GM23338 (cell line): ENCODE measurements around the gene PCSK2. TPM values are rescaled to one million over a fixed set of nuclear protein-coding genes. Genes with fewer than 3 reads are reported as not detected.

Source experiments
- ATAC-seq: fragments of 200-7000 bp; cut with Tn5 transposase; 3 replicates; pipeline ENCODE4 v1.9.1; 2020
- DNase-seq: peaks from one replicate; pipeline ENCODE4 v3.0.0-alpha.2; 2015; ENCODE audit warnings: low spot score
- H2AFZ ChIP-seq: fragments of 200-600 bp; sonication (generic); 2 replicates; pipeline ENCODE4 v1.8.0; 2016; ENCODE audit warnings: antibody characterized with exemption, mild to moderate bottlenecking, moderate library complexity
- H3F3A ChIP-seq: fragments of 200-600 bp; sonication (generic); replicated peaks from 2 replicates; pipeline ENCODE4 v1.8.0; 2017; ENCODE audit warnings: antibody characterized with exemption, mixed run types, low read depth
- H3K27ac ChIP-seq: fragments of 200-600 bp; sonication (generic); 2 replicates; pipeline ENCODE4 v1.6.1; 2016; ENCODE audit warnings: low read depth
- H3K27me3 ChIP-seq: fragments of 200-600 bp; sonication (generic); 2 replicates; pipeline ENCODE4 v1.8.0; 2016; ENCODE audit warnings: mild to moderate bottlenecking, mixed run types, moderate library complexity; ENCODE audit not compliant: insufficient read depth
- H3K36me3 ChIP-seq: fragments of 200-600 bp; sonication (generic); 2 replicates; pipeline ENCODE4 v1.8.0; 2016; ENCODE audit warnings: mild to moderate bottlenecking; ENCODE audit not compliant: insufficient read depth
- H3K4me1 ChIP-seq: fragments of 200-600 bp; sonication (generic); 2 replicates; pipeline ENCODE4 v1.8.0; 2016; ENCODE audit warnings: mild to moderate bottlenecking, moderate library complexity; ENCODE audit not compliant: insufficient read depth
- H3K4me2 ChIP-seq: fragments of 200-600 bp; sonication (generic); 2 replicates; pipeline ENCODE4 v1.7.1; 2017; ENCODE audit warnings: mixed run types
- H3K4me3 ChIP-seq: fragments of 200-600 bp; sonication (generic); 2 replicates; pipeline ENCODE4 v1.6.1; 2016; ENCODE audit warnings: mixed run types
- H3K79me2 ChIP-seq: fragments of 200-600 bp; sonication (generic); replicated peaks from 2 replicates; pipeline ENCODE4 v1.8.0; 2017; ENCODE audit warnings: mild to moderate bottlenecking; ENCODE audit not compliant: insufficient read depth
- H3K9me2 ChIP-seq: fragments of 200-600 bp; sonication (generic); 2 replicates; pipeline ENCODE4 v1.8.0; 2017; ENCODE audit not compliant: insufficient read depth
- H4K20me1 ChIP-seq: fragments of 200-600 bp; sonication (generic); replicated peaks from 2 replicates; pipeline ENCODE4 v1.8.0; 2017; ENCODE audit warnings: mild to moderate bottlenecking; ENCODE audit not compliant: insufficient read depth
- H3K27ac Mint-ChIP-seq: 2 replicates; pipeline ENCODE4 v1.8.0; 2020; ENCODE audit warnings: inconsistent platforms, mild to moderate bottlenecking, moderate library complexity, mixed read lengths
- H3K27me3 Mint-ChIP-seq: 3 replicates; pipeline ENCODE4 v1.8.0; 2022; ENCODE audit warnings: low read depth, mild to moderate bottlenecking, moderate library complexity, mixed read lengths, inconsistent platforms; ENCODE audit not compliant: insufficient read depth, poor library complexity
- H3K36me3 Mint-ChIP-seq: 3 replicates; pipeline ENCODE4 v1.8.0; 2021; ENCODE audit warnings: low read depth, mild to moderate bottlenecking, inconsistent platforms, moderate library complexity, mixed read lengths
- H3K4me1 Mint-ChIP-seq: 3 replicates; pipeline ENCODE4 v1.8.0; 2020; ENCODE audit warnings: mild to moderate bottlenecking, inconsistent platforms, mixed read lengths
- H3K4me3 Mint-ChIP-seq: 3 replicates; pipeline ENCODE4 v1.8.0; 2021; ENCODE audit warnings: moderate library complexity, mild to moderate bottlenecking, inconsistent platforms, mixed read lengths
- H3K9me3 Mint-ChIP-seq: 3 replicates; pipeline ENCODE4 v1.8.0; 2020; ENCODE audit warnings: moderate library complexity, mild to moderate bottlenecking, inconsistent platforms, mixed read lengths
- CREB1 ChIP-seq: fragments of 250-450 bp; sonication (Bioruptor Pico); IDR thresholded peaks from 2 replicates; pipeline ENCODE4 v1.5.0; 2020; ENCODE audit warnings: low read depth, mild to moderate bottlenecking, moderate library complexity
- ETS1 ChIP-seq: IDR thresholded peaks from 2 replicates; pipeline ENCODE4 v1.6.1; 2016; ENCODE audit warnings: antibody characterized with exemption
- EZH2 ChIP-seq: fragments of 200-600 bp; sonication (generic); IDR thresholded peaks from one replicate; pipeline ENCODE4 v1.8.0; 2017; ENCODE audit warnings: antibody characterized with exemption, mild to moderate bottlenecking, low read depth; ENCODE audit not compliant: unreplicated experiment
- EZH2phosphoT487 ChIP-seq: fragments of 200-600 bp; sonication (generic); IDR thresholded peaks from one replicate; pipeline ENCODE4 v1.8.1; 2018; ENCODE audit warnings: antibody characterized with exemption; ENCODE audit not compliant: unreplicated experiment
- NANOG ChIP-seq: IDR thresholded peaks from 2 replicates; pipeline ENCODE4 v1.6.1; 2016; ENCODE audit warnings: antibody characterized with exemption, borderline replicate concordance
- POLR2AphosphoS5 ChIP-seq: IDR thresholded peaks from 2 replicates; pipeline ENCODE4 v1.6.1; 2016; ENCODE audit warnings: antibody characterized with exemption, low read depth
- STAT1 ChIP-seq: IDR thresholded peaks from one replicate; pipeline ENCODE4 v1.6.1; 2016; ENCODE audit warnings: antibody characterized with exemption; ENCODE audit not compliant: unreplicated experiment
- ZNF114 ChIP-seq: fragments of 250-450 bp; sonication (Bioruptor Pico); IDR thresholded peaks from 2 replicates; pipeline ENCODE4 v1.5.0; 2020; ENCODE audit warnings: mild to moderate bottlenecking, moderate library complexity
- ZNF331 ChIP-seq: fragments of 250-450 bp; sonication (Bioruptor Pico); IDR thresholded peaks from 2 replicates; pipeline ENCODE4 v1.5.0; 2020; ENCODE audit warnings: low read depth, mild to moderate bottlenecking, moderate library complexity
- polyA plus RNA-seq: library from polyadenylated mRNA; unstranded; fragments of >200 nt; fragmentation: Nextera tagmentation; extraction: Ambion mirVana; gene quantifications from 2 replicates; pipeline ENCODE4 v1.2.1, GENCODE V29; 2016
- total RNA-seq: library from RNA; depleted of rRNA; stranded (reverse); fragments of >200 nt; shearing (Covaris generic); gene quantifications from 2 replicates; pipeline ENCODE4 v1.2.3, GENCODE V29; 2014
- TF ChIP-seq, protein P1 (sequence below), 2 experiments: fragments of 200-600 bp in 1 of 2; sonication (generic) in 1 of 2; conservative IDR thresholded peaks; 2 replicates each; pipeline versions ENCODE4 v1.5.1 to v1.6.1; 2016 to 2017; ENCODE audit warnings: antibody characterized with exemption in 2 of 2, low read depth in 2 of 2, mild to moderate bottlenecking in 2 of 2, moderate library complexity in 1 of 2
- TF ChIP-seq, protein P2 (sequence below): IDR thresholded peaks from one replicate; pipeline ENCODE4 v1.6.1; 2018; ENCODE audit warnings: antibody characterized with exemption; ENCODE audit not compliant: unreplicated experiment

PCSK2 gene
- total and polyA plus RNA-seq, 2 experiments from 2014 or later, result 0.37 to 1.1 TPM

GRCh38 chr20:17197041-17197440, 29.8 kb upstream of the PCSK2 start:
- H3K4me3 ChIP-seq, result no peak overlapping the region
- H3K4me3 Mint-ChIP-seq, result no peak overlapping the region

More at GRCh38 chr20:17197041-17197440, 29.8 kb upstream of the PCSK2 start:
- Mint-ChIP-seq H3K9me3 (no peaks in the 10 kb centered on the region), H3K27ac (no peak overlapping the region), H3K4me1 (peaks cover 1% of the 10 kb centered on the region; the same call in 2 of the 3 replicates), H3K27me3 (no peaks in the 10 kb centered on the region), H3K36me3 (no peaks in the 10 kb centered on the region)
- no peaks in the 10 kb centered on the region for H3K36me3 ChIP-seq
- 0 out of 2 replicates have a peak, but pooled peaks cover 2% of the 10 kb centered on the region for H3K9me2 ChIP-seq
- H3K4me1 ChIP-seq, result 0 out of 2 replicates have a peak, but pooled peaks cover 2% of the 10 kb centered on the region
- no peaks in the 10 kb centered on the region for H3K27me3 ChIP-seq
- H3K27ac ChIP-seq, result no peak overlapping the region
- H2AFZ ChIP-seq, result no peak overlapping the region
- H3K79me2 ChIP-seq, result no peaks in the 10 kb centered on the region
- ATAC-seq, result no peak
- no peaks in the 10 kb centered on the region for H4K20me1 ChIP-seq
- DNase-seq, result no peak
- TF ChIP-seq ETS1 (no peak), POLR2AphosphoS5 (no peak), EZH2 (no peak), NANOG (no peak), EZH2phosphoT487 (no peak), CREB1 (no peak), ZNF114 (CRISPR knock-in tag) (no peak), STAT1 (no peak), ZNF331 (CRISPR knock-in tag) (no peak)
- TF ChIP-seq, protein P1, sequence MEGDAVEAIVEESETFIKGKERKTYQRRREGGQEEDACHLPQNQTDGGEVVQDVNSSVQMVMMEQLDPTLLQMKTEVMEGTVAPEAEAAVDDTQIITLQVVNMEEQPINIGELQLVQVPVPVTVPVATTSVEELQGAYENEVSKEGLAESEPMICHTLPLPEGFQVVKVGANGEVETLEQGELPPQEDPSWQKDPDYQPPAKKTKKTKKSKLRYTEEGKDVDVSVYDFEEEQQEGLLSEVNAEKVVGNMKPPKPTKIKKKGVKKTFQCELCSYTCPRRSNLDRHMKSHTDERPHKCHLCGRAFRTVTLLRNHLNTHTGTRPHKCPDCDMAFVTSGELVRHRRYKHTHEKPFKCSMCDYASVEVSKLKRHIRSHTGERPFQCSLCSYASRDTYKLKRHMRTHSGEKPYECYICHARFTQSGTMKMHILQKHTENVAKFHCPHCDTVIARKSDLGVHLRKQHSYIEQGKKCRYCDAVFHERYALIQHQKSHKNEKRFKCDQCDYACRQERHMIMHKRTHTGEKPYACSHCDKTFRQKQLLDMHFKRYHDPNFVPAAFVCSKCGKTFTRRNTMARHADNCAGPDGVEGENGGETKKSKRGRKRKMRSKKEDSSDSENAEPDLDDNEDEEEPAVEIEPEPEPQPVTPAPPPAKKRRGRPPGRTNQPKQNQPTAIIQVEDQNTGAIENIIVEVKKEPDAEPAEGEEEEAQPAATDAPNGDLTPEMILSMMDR (conservative IDR thresholded peaks at IDR 0.05; ENCODE audit: low read depth in 2 of 2), result no peak
- TF ChIP-seq, protein P2, sequence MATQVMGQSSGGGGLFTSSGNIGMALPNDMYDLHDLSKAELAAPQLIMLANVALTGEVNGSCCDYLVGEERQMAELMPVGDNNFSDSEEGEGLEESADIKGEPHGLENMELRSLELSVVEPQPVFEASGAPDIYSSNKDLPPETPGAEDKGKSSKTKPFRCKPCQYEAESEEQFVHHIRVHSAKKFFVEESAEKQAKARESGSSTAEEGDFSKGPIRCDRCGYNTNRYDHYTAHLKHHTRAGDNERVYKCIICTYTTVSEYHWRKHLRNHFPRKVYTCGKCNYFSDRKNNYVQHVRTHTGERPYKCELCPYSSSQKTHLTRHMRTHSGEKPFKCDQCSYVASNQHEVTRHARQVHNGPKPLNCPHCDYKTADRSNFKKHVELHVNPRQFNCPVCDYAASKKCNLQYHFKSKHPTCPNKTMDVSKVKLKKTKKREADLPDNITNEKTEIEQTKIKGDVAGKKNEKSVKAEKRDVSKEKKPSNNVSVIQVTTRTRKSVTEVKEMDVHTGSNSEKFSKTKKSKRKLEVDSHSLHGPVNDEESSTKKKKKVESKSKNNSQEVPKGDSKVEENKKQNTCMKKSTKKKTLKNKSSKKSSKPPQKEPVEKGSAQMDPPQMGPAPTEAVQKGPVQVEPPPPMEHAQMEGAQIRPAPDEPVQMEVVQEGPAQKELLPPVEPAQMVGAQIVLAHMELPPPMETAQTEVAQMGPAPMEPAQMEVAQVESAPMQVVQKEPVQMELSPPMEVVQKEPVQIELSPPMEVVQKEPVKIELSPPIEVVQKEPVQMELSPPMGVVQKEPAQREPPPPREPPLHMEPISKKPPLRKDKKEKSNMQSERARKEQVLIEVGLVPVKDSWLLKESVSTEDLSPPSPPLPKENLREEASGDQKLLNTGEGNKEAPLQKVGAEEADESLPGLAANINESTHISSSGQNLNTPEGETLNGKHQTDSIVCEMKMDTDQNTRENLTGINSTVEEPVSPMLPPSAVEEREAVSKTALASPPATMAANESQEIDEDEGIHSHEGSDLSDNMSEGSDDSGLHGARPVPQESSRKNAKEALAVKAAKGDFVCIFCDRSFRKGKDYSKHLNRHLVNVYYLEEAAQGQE, result no peak
- H3K4me2 ChIP-seq, result no peak overlapping the region
- H3F3A ChIP-seq, result no peaks in the 10 kb centered on the region
